ENCODE data around the gene TTLL5.
"Not testable (repeated sequence)": the region's sequence is repeated elsewhere in the genome, so short reads cannot be mapped to it uniquely, and the experiment has no call there.

TTLL5 gene

GRCh38 chr14:75844486-75844885, 183.4 kb downstream of the TTLL5 start:
- no peak for ATAC-seq
- no peak for TF ChIP-seq ZNF565 (CRISPR knock-in tag; conservative IDR thresholded peaks at IDR 0.05; ENCODE audit: low read depth)
- no peak for TF ChIP-seq POU6F1 (CRISPR knock-in tag; IDR thresholded peaks at IDR 0.05; ENCODE audit: borderline replicate concordance, low read depth)
- TF ChIP-seq ZNF8 (CRISPR knock-in tag; IDR thresholded peaks at IDR 0.05) = no peak
- TF ChIP-seq ZC3H10 (CRISPR knock-in tag; IDR thresholded peaks at IDR 0.05) = no peak
- no peak for TF ChIP-seq ISL1 (CRISPR knock-in tag; IDR thresholded peaks at IDR 0.05)
- TF ChIP-seq TCF4 (CRISPR knock-in tag; IDR thresholded peaks at IDR 0.05; ENCODE audit: borderline replicate concordance) = no peak
- TF ChIP-seq CSRNP3 (CRISPR knock-in tag; IDR thresholded peaks at IDR 0.05) = no peak

- ATAC-seq = no peak
- TF ChIP-seq TSHZ2 (CRISPR knock-in tag; IDR thresholded peaks at IDR 0.05) (no peak), TCF4 (CRISPR knock-in tag; IDR thresholded peaks at IDR 0.05; ENCODE audit: borderline replicate concordance) (no peak), TOX (CRISPR knock-in tag; IDR thresholded peaks at IDR 0.05; ENCODE audit: borderline replicate concordance) (no peak), PATZ1 (CRISPR knock-in tag; IDR thresholded peaks at IDR 0.05; ENCODE audit: borderline replicate concordance) (no peak), ZNF565 (CRISPR knock-in tag; conservative IDR thresholded peaks at IDR 0.05; ENCODE audit: low read depth) (no peak), RARB (CRISPR knock-in tag; IDR thresholded peaks at IDR 0.05) (no peak), CSDC2 (CRISPR knock-in tag; IDR thresholded peaks at IDR 0.05) (no peak), GLIS3 (CRISPR knock-in tag; IDR thresholded peaks at IDR 0.05) (no peak), CSRNP3 (CRISPR knock-in tag; IDR thresholded peaks at IDR 0.05) (no peak), BACH2 (CRISPR knock-in tag; IDR thresholded peaks at IDR 0.05; ENCODE audit: borderline replicate concordance) (no peak), ZNF8 (CRISPR knock-in tag; IDR thresholded peaks at IDR 0.05) (no peak), ZFP30 (CRISPR knock-in tag; IDR thresholded peaks at IDR 0.05) (no peak), OSR1 (CRISPR knock-in tag; IDR thresholded peaks at IDR 0.05) (no peak)
Measured at GRCh38 chr14:75845136-75845804, 184.2 kb downstream of the TTLL5 start.

GRCh38 chr14:75846694-75847093, 185.6 kb downstream of the TTLL5 start:
- ATAC-seq = not testable (repeated sequence)

- no peak for ATAC-seq
- TF ChIP-seq ZNF70 (CRISPR knock-in tag; IDR thresholded peaks at IDR 0.05) = no peak
- no peak for TF ChIP-seq GLIS3 (CRISPR knock-in tag; IDR thresholded peaks at IDR 0.05)
- TF ChIP-seq PPARA (CRISPR knock-in tag; IDR thresholded peaks at IDR 0.05; ENCODE audit: borderline replicate concordance) = no peak
- no peak for TF ChIP-seq TCF4 (CRISPR knock-in tag; IDR thresholded peaks at IDR 0.05; ENCODE audit: borderline replicate concordance)
- no peak for TF ChIP-seq TSHZ2 (CRISPR knock-in tag; IDR thresholded peaks at IDR 0.05)
- no peak for TF ChIP-seq CREB5 (CRISPR knock-in tag; IDR thresholded peaks at IDR 0.05; ENCODE audit: low read depth)
- TF ChIP-seq ZFP30 (CRISPR knock-in tag; IDR thresholded peaks at IDR 0.05) = no peak
- TF ChIP-seq PATZ1 (CRISPR knock-in tag; IDR thresholded peaks at IDR 0.05; ENCODE audit: borderline replicate concordance) = no peak
- TF ChIP-seq ZNF565 (CRISPR knock-in tag; conservative IDR thresholded peaks at IDR 0.05; ENCODE audit: low read depth) = no peak
Measured at GRCh38 chr14:75847584-75847983, 186.5 kb downstream of the TTLL5 start.

Measured in SK-N-SH treated with all-trans-retinoic acid at 6 μM for 48 hours (cell line).